Retinal pigment epithelial cell (primary cell): Measurements from ENCODE around the gene MTAP.

Source experiments
- DNase-seq: peaks from one replicate; pipeline ENCODE4 v3.0.0-alpha.2; 2010; ENCODE audit warnings: low read depth
- H3K4me3 ChIP-seq: 2 replicates; pipeline ENCODE4 v1.5.1; 2011; ENCODE audit warnings: mild to moderate bottlenecking, low read length, control low read depth, moderate library complexity
- CTCF ChIP-seq: conservative IDR thresholded peaks from 2 replicates; pipeline ENCODE4 v1.5.1; 2011; ENCODE audit warnings: low read depth, low read length, control low read depth, inconsistent platforms

Gene MTAP

GRCh38 chr9:21802418-21803000 is at the start of gene MTAP:
TSS of gene MTAP (plus strand) at chr9:21802636. CDS start at chr9:21802749, 113 bp downstream.
- no peak for TF ChIP-seq CTCF
- DNase-seq = peak; percentile 83
- H3K4me3 ChIP-seq = peak within 1 kb of the TSS; percentile 73

- DNase-seq = no peak
- H3K4me3 ChIP-seq = no peak overlapping the region
- no peak for TF ChIP-seq CTCF
These were observed 48.9 kb upstream of the MTAP start for GRCh38 chr9:21753523-21753922.

- no peak overlapping the region for H3K4me3 ChIP-seq
- no peak for DNase-seq
- TF ChIP-seq CTCF = no peak
These were observed 47.7 kb upstream of the MTAP start for GRCh38 chr9:21754741-21755140.

GRCh38 chr9:21758540-21758939 is 43.9 kb upstream of the MTAP start:
- no peak for TF ChIP-seq CTCF
- H3K4me3 ChIP-seq = no peak overlapping the region
- no peak for DNase-seq

- DNase-seq = no peak
- TF ChIP-seq CTCF = no peak
- H3K4me3 ChIP-seq = no peak overlapping the region
These were observed 41.0 kb upstream of the MTAP start for GRCh38 chr9:21761309-21761901.

GRCh38 chr9:21762064-21762463 is 40.4 kb upstream of the MTAP start:
- no peak for TF ChIP-seq CTCF
- no peak for DNase-seq
- H3K4me3 ChIP-seq = no peak overlapping the region

- no peak overlapping the region for H3K4me3 ChIP-seq
- no peak for DNase-seq
- TF ChIP-seq CTCF = no peak
These were observed 37.6 kb upstream of the MTAP start for GRCh38 chr9:21764846-21765245.
